DND-41 (cell line): Measurements from ENCODE around the gene SMIM32.

Source experiments
- EZH2 ChIP-seq: IDR thresholded peaks from 3 replicates; pipeline ENCODE4 v1.6.1; 2012; ENCODE audit warnings: borderline replicate concordance, low read depth, mild to moderate bottlenecking, moderate library complexity, low read length, inconsistent platforms; ENCODE audit not compliant: severe bottlenecking
- TF ChIP-seq, protein P1 (sequence below): IDR thresholded peaks from 2 replicates; pipeline ENCODE4 v1.5.1; 2012; ENCODE audit warnings: borderline replicate concordance, low read length, moderate library complexity, mild to moderate bottlenecking; ENCODE audit not compliant: poor library complexity, severe bottlenecking; ENCODE audit errors: extremely low read depth

DNA sequence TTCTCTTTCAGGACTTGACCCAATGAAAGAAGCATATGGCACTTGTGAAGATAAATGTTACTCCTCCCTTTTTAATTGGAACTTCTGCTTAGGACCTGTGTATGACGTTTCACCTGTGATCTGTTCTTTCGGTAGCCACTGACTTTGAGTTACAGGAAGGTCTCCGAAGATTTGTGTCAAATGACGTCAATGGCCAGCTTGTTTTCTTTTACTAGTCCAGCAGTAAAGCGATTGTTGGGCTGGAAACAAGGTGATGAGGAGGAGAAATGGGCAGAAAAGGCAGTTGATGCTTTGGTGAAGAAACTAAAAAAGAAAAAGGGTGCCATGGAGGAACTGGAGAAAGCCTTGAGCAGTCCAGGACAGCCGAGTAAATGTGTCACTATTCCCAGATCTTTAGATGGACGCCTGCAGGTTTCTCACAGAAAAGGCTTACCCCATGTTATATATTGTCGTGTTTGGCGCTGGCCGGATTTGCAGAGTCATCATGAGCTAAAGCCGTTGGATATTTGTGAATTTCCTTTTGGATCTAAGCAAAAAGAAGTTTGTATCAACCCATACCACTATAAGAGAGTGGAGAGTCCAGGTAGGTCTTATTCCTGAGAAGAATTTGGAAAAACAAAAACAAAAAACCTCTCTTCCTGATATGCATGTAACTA lies 39.3 kb downstream of the SMIM32 start:
- TF ChIP-seq EZH2: no peak
- TF ChIP-seq, protein P1, sequence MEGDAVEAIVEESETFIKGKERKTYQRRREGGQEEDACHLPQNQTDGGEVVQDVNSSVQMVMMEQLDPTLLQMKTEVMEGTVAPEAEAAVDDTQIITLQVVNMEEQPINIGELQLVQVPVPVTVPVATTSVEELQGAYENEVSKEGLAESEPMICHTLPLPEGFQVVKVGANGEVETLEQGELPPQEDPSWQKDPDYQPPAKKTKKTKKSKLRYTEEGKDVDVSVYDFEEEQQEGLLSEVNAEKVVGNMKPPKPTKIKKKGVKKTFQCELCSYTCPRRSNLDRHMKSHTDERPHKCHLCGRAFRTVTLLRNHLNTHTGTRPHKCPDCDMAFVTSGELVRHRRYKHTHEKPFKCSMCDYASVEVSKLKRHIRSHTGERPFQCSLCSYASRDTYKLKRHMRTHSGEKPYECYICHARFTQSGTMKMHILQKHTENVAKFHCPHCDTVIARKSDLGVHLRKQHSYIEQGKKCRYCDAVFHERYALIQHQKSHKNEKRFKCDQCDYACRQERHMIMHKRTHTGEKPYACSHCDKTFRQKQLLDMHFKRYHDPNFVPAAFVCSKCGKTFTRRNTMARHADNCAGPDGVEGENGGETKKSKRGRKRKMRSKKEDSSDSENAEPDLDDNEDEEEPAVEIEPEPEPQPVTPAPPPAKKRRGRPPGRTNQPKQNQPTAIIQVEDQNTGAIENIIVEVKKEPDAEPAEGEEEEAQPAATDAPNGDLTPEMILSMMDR: no peak
